Adrenal gland (tissue), 5 donors: ENCODE data around the gene RC3H1.

ENCODE experiments used
- CTCF ChIP-seq, 6 experiments: fragments of 450-650 bp in 4 of 6; fragments of 200-600 bp in 2 of 6; sonication (generic) in 1 of 6; IDR thresholded peaks; 1 replicate in 5 of 6; 2 replicates in 1 of 6; pipeline versions ENCODE4 v1.5.1 to v1.8.0; 2016 to 2021; ENCODE audit warnings: antibody characterized with exemption in 6 of 6, mild to moderate bottlenecking in 2 of 6, moderate library complexity in 1 of 6
- POLR2A ChIP-seq, 2 donors: fragments of 450-650 bp; IDR thresholded peaks; one replicate each; pipeline ENCODE4 v1.6.1; 2017; ENCODE audit warnings: antibody characterized with exemption in 2 of 2, mild to moderate bottlenecking in 2 of 2, moderate library complexity in 1 of 2
- donor health status: DM: no; HTN: no; CAD: no.

- TF ChIP-seq CTCF (IDR thresholded peaks at IDR 0.05): no peak
- no peak for TF ChIP-seq POLR2A (IDR thresholded peaks at IDR 0.05)
Observed at GRCh38 chr1:173986951-173987350, 35.2 kb downstream of the RC3H1 start.
